ENCODE data around the gene DNM3.

DNA sequence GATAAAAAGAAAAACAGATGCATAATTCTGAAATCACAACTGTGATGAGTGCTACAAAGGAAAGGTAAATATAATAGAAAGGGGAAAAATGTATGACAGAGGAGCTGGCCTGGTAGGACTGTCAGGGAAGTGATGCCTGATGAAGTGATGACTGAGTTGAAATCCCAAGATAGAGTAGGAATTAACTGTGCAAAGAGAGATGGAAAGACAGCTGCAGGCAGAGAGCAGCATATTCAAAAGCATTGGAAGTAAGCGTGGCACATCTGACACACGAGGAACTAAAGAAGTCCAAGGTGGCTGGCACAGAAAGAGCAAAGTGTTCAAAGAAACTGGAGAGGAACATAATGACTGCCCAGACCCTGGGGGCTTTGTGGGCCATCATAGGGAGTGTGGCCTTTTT, 457.6 kb downstream of the DNM3 start:
- TF ChIP-seq CTCF (IDR thresholded peaks at IDR 0.05): no peak
- no peak for TF ChIP-seq EZH2 (IDR thresholded peaks at IDR 0.05; ENCODE audit: borderline replicate concordance, insufficient read depth, low read depth, low read length, poor library complexity, severe bottlenecking)
